Endodermal cell (in vitro differentiated cells): ENCODE measurements around the gene TMEM176A. TPM values are rescaled to one million over a fixed set of nuclear protein-coding genes. Genes with fewer than 3 reads are reported as not detected.

ENCODE experiments used
- DNase-seq: peaks from one replicate; pipeline ENCODE4 v3.0.0-alpha.2; 2017
- H3K27ac ChIP-seq: 2 replicates; pipeline ENCODE4 v1.5.1; 2013; ENCODE audit warnings: mild to moderate bottlenecking, low read depth, low read length, moderate library complexity
- H3K27me3 ChIP-seq: 2 replicates; pipeline ENCODE4 v1.6.1; 2013; ENCODE audit warnings: mild to moderate bottlenecking, low read length, moderate library complexity; ENCODE audit not compliant: insufficient read depth, control insufficient read depth, poor library complexity, severe bottlenecking
- H3K36me3 ChIP-seq: 2 replicates; pipeline ENCODE4 v1.7.0; 2013; ENCODE audit warnings: mild to moderate bottlenecking, low read length, moderate library complexity; ENCODE audit not compliant: control insufficient read depth, insufficient read depth
- H3K4me1 ChIP-seq: one replicate; pipeline ENCODE4 v1.7.0; 2013; ENCODE audit warnings: low read length; ENCODE audit not compliant: control insufficient read depth, insufficient read depth
- H3K4me3 ChIP-seq: 2 replicates; pipeline ENCODE4 v1.5.1; 2013; ENCODE audit warnings: mild to moderate bottlenecking, low read length, moderate library complexity
- H3K9ac ChIP-seq: 2 replicates; pipeline ENCODE4 v1.6.1; 2013; ENCODE audit warnings: mild to moderate bottlenecking, low read length, moderate library complexity; ENCODE audit not compliant: poor library complexity, severe bottlenecking; ENCODE audit errors: extremely low read depth
- H3K9me3 ChIP-seq: 2 replicates; pipeline ENCODE4 v1.6.1; 2013; ENCODE audit warnings: mild to moderate bottlenecking, low read length, moderate library complexity; ENCODE audit not compliant: control insufficient read depth
- H3K27ac Mint-ChIP-seq: 2 replicates; pipeline ENCODE4 v1.8.0; 2020; ENCODE audit warnings: mixed read lengths
- H3K27me3 Mint-ChIP-seq: 2 replicates; pipeline ENCODE4 v1.8.0; 2021; ENCODE audit warnings: mild to moderate bottlenecking, mixed read lengths; ENCODE audit not compliant: insufficient read depth
- H3K36me3 Mint-ChIP-seq: 2 replicates; pipeline ENCODE4 v1.8.0; 2020; ENCODE audit warnings: low read depth, mixed read lengths
- H3K4me1 Mint-ChIP-seq: 2 replicates; pipeline ENCODE4 v1.8.0; 2020; ENCODE audit warnings: mixed read lengths
- H3K4me3 Mint-ChIP-seq: 2 replicates; pipeline ENCODE4 v1.8.0; 2020; ENCODE audit warnings: mild to moderate bottlenecking, moderate library complexity, mixed read lengths
- H3K9me3 Mint-ChIP-seq: 2 replicates; pipeline ENCODE4 v1.8.0; 2020; ENCODE audit warnings: mild to moderate bottlenecking, mixed read lengths
- WGBS, 2 experiments: methylation state at CpG; one replicate each; pipeline versions ENCODE4 v1.1.5 to v1.1.7; 2013; ENCODE audit warnings: missing lambda C conversion rate in 2 of 2, mixed read lengths in 1 of 2; ENCODE audit not compliant: insufficient coverage in 1 of 2, insufficient read length in 1 of 2; 5-methylcytosine and 5-hydroxymethylcytosine counted together
- total RNA-seq, 2 donors: library from RNA; stranded (reverse); fragmentation: NEBNext Ultra II Directional in 1 of 2; extraction: Animal tissue kit (Norgen Biotek cat#: 25700) in 1 of 2; gene quantifications; 2 replicates in 1 of 2; 3 replicates in 1 of 2; pipeline ENCODE4 v1.2.1, GENCODE V29; 2021
- TF ChIP-seq, protein P1 (sequence below): fragments of 200-600 bp; sonication (generic); conservative IDR thresholded peaks from 2 replicates; pipeline ENCODE4 v1.5.0; 2021; ENCODE audit warnings: antibody characterized with exemption, mild to moderate bottlenecking

Gene TMEM176A
- total RNA-seq, 2 donors from 2014 or later = not detected

DNA sequence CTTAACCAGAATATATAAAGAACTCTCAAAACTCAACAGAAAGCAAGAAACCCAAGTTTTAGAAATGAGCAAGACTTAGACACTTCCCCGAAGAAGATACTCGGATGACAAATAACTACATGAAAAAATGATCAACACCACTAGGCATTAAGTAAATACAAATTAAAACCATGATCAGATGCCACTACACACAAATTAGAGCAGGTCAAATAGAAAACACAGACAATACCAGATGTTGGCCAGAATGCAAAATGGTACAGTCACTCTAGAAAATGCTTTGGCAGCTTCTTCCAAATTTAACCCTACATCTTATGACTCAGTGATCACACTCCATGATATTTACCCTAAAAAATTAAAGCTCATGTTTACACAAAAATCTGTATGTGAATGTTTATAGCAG is 18.4 kb downstream of the TMEM176A start:
- 94 to 95% methylated on average over 2 of the region's 2 CpGs for WGBS, 2 experiments
- no peaks in the 10 kb centered on the region for H3K9me3 ChIP-seq
- Mint-ChIP-seq H3K36me3 (no peaks in the 10 kb centered on the region), H3K27ac (no peak overlapping the region), H3K27me3 (peaks cover 16% of the 10 kb centered on the region), H3K4me3 (no peak overlapping the region), H3K9me3 (peaks cover 6% of the 10 kb centered on the region), H3K4me1 (no peaks in the 10 kb centered on the region)
- TF ChIP-seq, protein P1, sequence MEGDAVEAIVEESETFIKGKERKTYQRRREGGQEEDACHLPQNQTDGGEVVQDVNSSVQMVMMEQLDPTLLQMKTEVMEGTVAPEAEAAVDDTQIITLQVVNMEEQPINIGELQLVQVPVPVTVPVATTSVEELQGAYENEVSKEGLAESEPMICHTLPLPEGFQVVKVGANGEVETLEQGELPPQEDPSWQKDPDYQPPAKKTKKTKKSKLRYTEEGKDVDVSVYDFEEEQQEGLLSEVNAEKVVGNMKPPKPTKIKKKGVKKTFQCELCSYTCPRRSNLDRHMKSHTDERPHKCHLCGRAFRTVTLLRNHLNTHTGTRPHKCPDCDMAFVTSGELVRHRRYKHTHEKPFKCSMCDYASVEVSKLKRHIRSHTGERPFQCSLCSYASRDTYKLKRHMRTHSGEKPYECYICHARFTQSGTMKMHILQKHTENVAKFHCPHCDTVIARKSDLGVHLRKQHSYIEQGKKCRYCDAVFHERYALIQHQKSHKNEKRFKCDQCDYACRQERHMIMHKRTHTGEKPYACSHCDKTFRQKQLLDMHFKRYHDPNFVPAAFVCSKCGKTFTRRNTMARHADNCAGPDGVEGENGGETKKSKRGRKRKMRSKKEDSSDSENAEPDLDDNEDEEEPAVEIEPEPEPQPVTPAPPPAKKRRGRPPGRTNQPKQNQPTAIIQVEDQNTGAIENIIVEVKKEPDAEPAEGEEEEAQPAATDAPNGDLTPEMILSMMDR = no peak
- no peaks in the 10 kb centered on the region for H3K36me3 ChIP-seq
- no peak overlapping the region for H3K27ac ChIP-seq
- no peak overlapping the region for H3K4me3 ChIP-seq
- no peak for DNase-seq
- H3K27me3 ChIP-seq = no peaks in the 10 kb centered on the region
- no peak overlapping the region for H3K9ac ChIP-seq
- H3K4me1 ChIP-seq = no peaks in the 10 kb centered on the region

DNA sequence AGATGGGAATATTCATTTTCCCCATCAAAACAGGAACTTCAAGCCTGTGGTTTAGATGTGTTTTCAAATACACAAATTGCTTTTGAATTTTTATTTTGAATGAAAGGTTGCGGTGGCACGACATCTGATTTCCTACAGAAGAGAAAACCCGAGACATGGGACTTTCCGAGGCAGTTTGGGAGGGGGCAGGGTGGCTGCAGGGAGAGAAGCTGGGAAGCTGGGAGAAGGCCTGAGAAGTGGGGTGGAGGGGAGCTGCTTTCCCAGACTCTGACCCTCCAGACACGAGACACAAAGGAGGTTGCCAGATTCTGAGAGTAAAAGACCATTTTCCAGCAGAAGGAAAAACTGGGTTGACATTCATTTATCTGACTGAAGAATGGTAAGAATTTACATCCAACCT is 19.6 kb downstream of the TMEM176A start:
- no peak overlapping the region for H3K27ac Mint-ChIP-seq
- Histone ChIP-seq H3K9ac (no peak overlapping the region), H3K27me3 (no peaks in the 10 kb centered on the region), H3K4me1 (no peaks in the 10 kb centered on the region), H3K4me3 (no peak overlapping the region), H3K9me3 (no peaks in the 10 kb centered on the region), H3K36me3 (no peaks in the 10 kb centered on the region), H3K27ac (no peak overlapping the region)
- DNase-seq = no peak
- WGBS, 2 experiments = 84% methylated on average over 5 of the region's 5 CpGs; no CpG with 5 or more reads in 1 of the 2 experiments
- H3K36me3 Mint-ChIP-seq = no peaks in the 10 kb centered on the region
- TF ChIP-seq, protein P1 = no peak
- H3K27me3 Mint-ChIP-seq = peaks cover 16% of the 10 kb centered on the region
- peaks cover 6% of the 10 kb centered on the region for H3K9me3 Mint-ChIP-seq
- no peaks in the 10 kb centered on the region for H3K4me1 Mint-ChIP-seq
- H3K4me3 Mint-ChIP-seq = no peak overlapping the region

DNA sequence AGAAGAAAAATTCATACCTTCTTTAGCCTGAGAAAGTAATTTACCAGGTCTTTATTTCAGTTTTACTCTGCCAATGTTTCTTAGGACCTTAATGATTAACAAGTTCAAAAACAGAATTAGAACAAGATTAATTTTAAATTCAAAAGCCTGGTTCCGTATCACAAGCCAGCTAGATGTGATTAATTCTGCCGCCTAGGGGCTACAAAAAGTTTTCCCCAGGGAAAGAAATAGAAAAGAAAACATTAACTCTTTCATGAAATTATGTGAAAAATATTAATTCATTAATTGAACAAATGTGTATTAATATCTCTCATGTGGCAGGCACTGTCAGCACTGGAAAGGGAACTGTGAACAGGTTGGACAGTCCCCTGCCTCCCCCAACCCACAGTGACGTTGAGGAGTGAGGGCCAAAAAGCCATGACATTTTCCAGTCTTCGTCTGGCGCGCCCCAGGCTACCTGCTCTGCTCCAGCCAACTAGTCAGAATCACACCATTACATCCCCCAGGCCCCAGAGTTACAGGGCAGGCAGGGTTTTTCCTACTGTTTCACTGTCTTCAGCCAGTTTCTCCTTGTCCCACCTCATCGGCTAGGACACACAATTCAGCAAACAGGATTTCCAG is 20.1 kb downstream of the TMEM176A start:
- Mint-ChIP-seq H3K27me3 (peaks cover 15% of the 10 kb centered on the region), H3K27ac (no peak overlapping the region), H3K4me3 (no peak overlapping the region), H3K9me3 (peaks cover 5% of the 10 kb centered on the region), H3K4me1 (no peaks in the 10 kb centered on the region), H3K36me3 (no peaks in the 10 kb centered on the region)
- Histone ChIP-seq H3K27me3 (no peaks in the 10 kb centered on the region), H3K9ac (no peak overlapping the region), H3K27ac (no peak overlapping the region), H3K36me3 (no peaks in the 10 kb centered on the region), H3K4me1 (no peaks in the 10 kb centered on the region), H3K9me3 (no peaks in the 10 kb centered on the region), H3K4me3 (no peak overlapping the region)
- 89 to 93% methylated on average over 3 to 7 of the region's 7 CpGs for WGBS, 2 experiments
- TF ChIP-seq, protein P1 = no peak
- no peak for DNase-seq
